Measurements from ENCODE around the gene PLXNB1.

- no peak for TF ChIP-seq CTCF (IDR thresholded peaks at IDR 0.05)
- TF ChIP-seq POLR2A (IDR thresholded peaks at IDR 0.05): no peak
These were observed 6.5 kb upstream of the PLXNB1 start for GRCh38 chr3:48436477-48436787.
